ENCODE measurements around the gene ADAD1. TPM values are rescaled to one million over a fixed set of nuclear protein-coding genes. Genes with fewer than 3 reads are reported as not detected.

The ADAD1 gene
- total RNA-seq, 1 donor: not detected

GRCh38 chr4:122453384-122453995 is 74.7 kb downstream of the ADAD1 start:
- no peak for DNase-seq (ENCODE audit: low read depth in 2 of 3, low spot score in 2 of 3)

GRCh38 chr4:122456231-122457116 is 77.7 kb downstream of the ADAD1 start, which contains the start of gene IL2:
Gene IL2 (minus strand): TSS chr4:122456725. CDS start chr4:122456440, 285 bp downstream.
- no peak for DNase-seq (ENCODE audit: low read depth in 2 of 3, low spot score in 2 of 3)

- DNase-seq (ENCODE audit: low read depth in 2 of 3, low spot score in 2 of 3): peak in 2 of 3 donors; percentile 40 to 78
These were observed 79.8 kb downstream of the ADAD1 start for GRCh38 chr4:122458625-122459024.

GRCh38 chr4:122469457-122469856 is 90.6 kb downstream of the ADAD1 start:
- DNase-seq (ENCODE audit: low read depth in 2 of 3, low spot score in 2 of 3): no peak

GRCh38 chr4:122475233-122475632 is 96.4 kb downstream of the ADAD1 start:
- no peak for DNase-seq (ENCODE audit: low read depth in 2 of 3, low spot score in 2 of 3)

- DNase-seq (ENCODE audit: low read depth in 2 of 3, low spot score in 2 of 3): no peak
These were observed 97.3 kb downstream of the ADAD1 start for GRCh38 chr4:122476126-122476525.

GRCh38 chr4:122476745-122477144 is 97.9 kb downstream of the ADAD1 start:
- no peak for DNase-seq (ENCODE audit: low read depth in 2 of 3, low spot score in 2 of 3)

Other genes with a start within 250 kb of the ADAD1 start
- gene BLTP1, start 226.7 kb upstream of the ADAD1 start, total RNA-seq: 60.6 TPM
- gene IL2, start 77.7 kb downstream of the ADAD1 start, total RNA-seq: not detected
- gene IL21, start 242.1 kb downstream of the ADAD1 start, total RNA-seq: not detected

Data from hematopoietic multipotent progenitor cell (in vitro differentiated cells).